Effector CD8-positive, alpha-beta T cell (primary cell): Measurements from ENCODE around the gene MAPKAP1.
A peak's percentile ranks its signal among the peaks of the same experiment; 100 is the strongest.
"Not testable (repeated sequence)": the region's sequence is repeated elsewhere in the genome, so short reads cannot be mapped to it uniquely, and the experiment has no call there.

ENCODE experiments used
- DNase-seq: peaks from one replicate; lab custom pipeline; 2025; lab: John Stamatoyannopoulos, UW

MAPKAP1 gene

GRCh38 chr9:125411171-125411756, 295.7 kb downstream of the MAPKAP1 start:
- DNase-seq, result no peak

GRCh38 chr9:125410522-125410894, 296.5 kb downstream of the MAPKAP1 start:
- no peak for DNase-seq

GRCh38 chr9:125409637-125410521, 297.1 kb downstream of the MAPKAP1 start:
- no peak for DNase-seq

- no peak for DNase-seq
Observed at GRCh38 chr9:125409217-125409636, 297.8 kb downstream of the MAPKAP1 start.

GRCh38 chr9:125407974-125408900, 298.8 kb downstream of the MAPKAP1 start:
- peak; percentile 48 for DNase-seq

- DNase-seq, result no peak
Observed at GRCh38 chr9:125407432-125407973, 299.5 kb downstream of the MAPKAP1 start.

GRCh38 chr9:125406810-125407087, 300.3 kb downstream of the MAPKAP1 start:
- no peak for DNase-seq

GRCh38 chr9:125405938-125406809, 300.8 kb downstream of the MAPKAP1 start:
- no peak for DNase-seq

- DNase-seq, result no peak
Observed at GRCh38 chr9:125404733-125405132, 302.3 kb downstream of the MAPKAP1 start.

GRCh38 chr9:125400725-125401716, 306.0 kb downstream of the MAPKAP1 start:
- DNase-seq, result no peak

GRCh38 chr9:125400232-125400631, 306.8 kb downstream of the MAPKAP1 start:
- DNase-seq, result not testable (repeated sequence)

- DNase-seq, result no peak
Observed at GRCh38 chr9:125399666-125400065, 307.3 kb downstream of the MAPKAP1 start.

GRCh38 chr9:125399165-125399564, 307.8 kb downstream of the MAPKAP1 start:
- no peak for DNase-seq

GRCh38 chr9:125398243-125398642, 308.8 kb downstream of the MAPKAP1 start:
- DNase-seq, result no peak

- DNase-seq, result no peak
Observed at GRCh38 chr9:125397736-125398135, 309.3 kb downstream of the MAPKAP1 start.

- no peak for DNase-seq
Observed at GRCh38 chr9:125396799-125397198, 310.2 kb downstream of the MAPKAP1 start.

- DNase-seq, result no peak
Observed at GRCh38 chr9:125393426-125393825, 313.6 kb downstream of the MAPKAP1 start.

- DNase-seq, result no peak
Observed at GRCh38 chr9:125391704-125392103, 315.3 kb downstream of the MAPKAP1 start.

GRCh38 chr9:125388978-125389377, 318.0 kb downstream of the MAPKAP1 start:
- DNase-seq, result no peak
